HG02884 (cell line): Measurements from ENCODE around the gene MAPK8IP3.

ENCODE experiments used
- ATAC-seq: cut with Tn5 transposase; IDR thresholded peaks from one replicate; pipeline ENCODE4 v1.9.1; 2021; ENCODE audit warnings: mild to moderate bottlenecking, moderate library complexity; ENCODE audit not compliant: unreplicated experiment

The MAPK8IP3 gene

GRCh38 chr16:1762196-1762878 lies 56.3 kb downstream of the MAPK8IP3 start:
- ATAC-seq, result no peak

- ATAC-seq, result no peak
Observed at GRCh38 chr16:1762879-1763520, 57.0 kb downstream of the MAPK8IP3 start.

GRCh38 chr16:1763521-1764511 lies 57.8 kb downstream of the MAPK8IP3 start:
- no peak for ATAC-seq

- ATAC-seq, result no peak
Observed at GRCh38 chr16:1764971-1765370, 59.0 kb downstream of the MAPK8IP3 start.

GRCh38 chr16:1765826-1766225 lies 59.8 kb downstream of the MAPK8IP3 start:
- no peak for ATAC-seq

DNA sequence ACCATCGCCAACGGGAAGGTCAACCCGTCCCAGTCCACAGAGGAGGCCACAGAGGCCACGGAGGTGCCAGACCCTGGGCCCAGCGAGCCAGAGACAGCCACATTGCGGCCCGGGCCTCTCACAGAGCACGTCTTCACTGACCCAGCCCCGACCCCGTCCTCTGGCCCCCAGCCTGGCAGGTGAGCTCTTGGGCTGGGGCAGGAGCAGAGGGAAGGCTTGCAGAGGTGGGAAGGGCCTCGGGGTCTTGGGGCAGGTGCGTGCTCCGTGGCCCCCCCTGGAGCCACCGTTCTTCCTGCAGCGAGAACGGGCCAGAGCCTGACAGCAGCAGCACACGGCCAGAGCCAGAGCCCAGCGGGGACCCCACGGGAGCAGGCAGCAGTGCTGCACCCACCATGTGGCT lies 60.2 kb downstream of the MAPK8IP3 start:
- ATAC-seq, result no peak

GRCh38 chr16:1766701-1767100 lies 60.7 kb downstream of the MAPK8IP3 start:
- no peak for ATAC-seq

DNA sequence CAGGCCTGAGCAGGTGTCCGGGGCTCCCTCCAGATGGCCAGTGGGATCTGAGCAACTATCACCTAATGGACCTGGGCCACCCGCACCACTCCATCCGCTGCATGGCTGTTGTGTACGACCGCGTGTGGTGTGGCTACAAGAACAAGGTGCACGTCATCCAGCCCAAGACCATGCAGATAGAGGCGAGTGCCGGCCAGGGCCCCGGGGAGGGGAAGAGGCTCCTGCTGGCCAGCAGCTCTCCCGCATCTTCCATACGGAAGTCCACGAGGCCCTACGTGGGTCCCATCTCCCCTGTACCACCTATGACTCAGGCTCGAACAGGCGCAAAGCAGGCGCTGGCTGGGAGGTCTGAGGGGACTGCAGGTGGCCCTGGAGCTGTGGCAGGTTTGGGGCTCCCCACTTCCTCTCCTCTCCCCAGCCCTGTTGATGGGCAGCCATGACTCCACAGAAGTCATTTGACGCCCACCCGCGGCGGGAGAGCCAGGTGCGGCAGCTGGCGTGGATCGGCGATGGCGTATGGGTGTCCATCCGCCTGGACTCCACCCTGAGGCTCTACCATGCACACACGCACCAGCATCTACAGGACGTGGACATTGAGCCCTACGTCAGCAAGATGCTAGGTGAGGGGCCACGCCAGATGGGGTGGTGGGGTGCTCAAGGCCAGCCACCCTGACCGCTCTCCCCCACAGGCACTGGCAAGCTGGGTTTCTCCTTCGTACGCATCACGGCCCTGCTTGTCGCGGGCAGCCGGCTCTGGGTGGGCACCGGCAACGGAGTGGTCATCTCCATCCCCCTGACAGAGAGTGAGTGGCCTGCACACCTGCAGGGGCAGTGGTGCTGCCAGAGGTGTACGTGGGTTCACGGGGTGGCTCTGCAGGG lies 61.4 kb downstream of the MAPK8IP3 start:
- no peak for ATAC-seq

GRCh38 chr16:1768061-1768766 lies 62.2 kb downstream of the MAPK8IP3 start:
- no peak for ATAC-seq

GRCh38 chr16:1768767-1769401 lies 62.9 kb downstream of the MAPK8IP3 start:
- ATAC-seq, result no peak

- ATAC-seq, result no peak
Observed at GRCh38 chr16:1769402-1770300, 63.7 kb downstream of the MAPK8IP3 start.

DNA sequence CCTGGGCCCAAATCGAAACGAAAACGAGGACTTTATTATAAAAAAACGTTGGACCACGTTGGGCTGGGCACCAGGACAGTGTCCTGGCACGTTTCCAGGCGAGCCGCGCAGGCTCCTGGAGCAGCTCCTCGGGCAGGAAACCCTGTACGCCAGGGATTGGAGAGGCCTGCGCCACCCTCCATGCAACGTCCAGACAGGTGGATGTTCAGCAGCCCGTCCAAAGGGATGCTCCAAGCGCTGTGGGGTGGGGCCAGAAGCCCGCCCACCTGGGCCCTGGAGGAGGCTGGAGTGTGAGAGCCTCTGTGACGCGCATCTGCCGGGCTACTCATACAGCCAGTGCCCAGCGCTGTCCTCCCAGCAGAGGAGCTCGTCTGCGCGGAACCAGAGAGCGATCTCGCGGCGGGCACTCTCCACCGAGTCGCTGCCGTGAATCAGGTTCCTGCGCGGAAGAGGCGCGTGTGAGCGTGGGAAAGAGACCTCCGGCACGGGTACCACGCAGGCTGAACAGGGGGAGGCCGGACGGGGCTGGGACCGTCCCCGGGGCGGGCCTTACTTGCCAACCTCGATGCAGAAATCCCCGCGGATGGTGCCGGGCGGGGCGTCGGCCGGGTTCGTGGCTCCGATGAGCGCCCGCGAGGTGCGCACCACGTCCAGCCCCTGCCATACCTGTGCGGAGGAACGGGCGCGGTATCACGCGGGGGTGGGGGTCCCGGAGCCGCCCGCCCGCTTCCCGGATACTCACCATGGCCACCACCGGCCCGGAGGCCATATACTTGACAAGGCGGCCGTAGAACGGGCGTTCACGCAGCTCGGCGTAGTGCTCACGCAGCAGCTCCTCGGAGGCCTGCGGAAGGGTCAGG lies 64.6 kb downstream of the MAPK8IP3 start:
- no peak for ATAC-seq

GRCh38 chr16:1771188-1771863 lies 65.3 kb downstream of the MAPK8IP3 start, which contains the start of gene NME3:
Gene NME3, minus strand, starts transcription at chr16:1771543. Its CDS starts 9 bp downstream, at chr16:1771534.
- no peak for ATAC-seq

GRCh38 chr16:1771864-1772361 lies 65.9 kb downstream of the MAPK8IP3 start:
- ATAC-seq, result no peak

DNA sequence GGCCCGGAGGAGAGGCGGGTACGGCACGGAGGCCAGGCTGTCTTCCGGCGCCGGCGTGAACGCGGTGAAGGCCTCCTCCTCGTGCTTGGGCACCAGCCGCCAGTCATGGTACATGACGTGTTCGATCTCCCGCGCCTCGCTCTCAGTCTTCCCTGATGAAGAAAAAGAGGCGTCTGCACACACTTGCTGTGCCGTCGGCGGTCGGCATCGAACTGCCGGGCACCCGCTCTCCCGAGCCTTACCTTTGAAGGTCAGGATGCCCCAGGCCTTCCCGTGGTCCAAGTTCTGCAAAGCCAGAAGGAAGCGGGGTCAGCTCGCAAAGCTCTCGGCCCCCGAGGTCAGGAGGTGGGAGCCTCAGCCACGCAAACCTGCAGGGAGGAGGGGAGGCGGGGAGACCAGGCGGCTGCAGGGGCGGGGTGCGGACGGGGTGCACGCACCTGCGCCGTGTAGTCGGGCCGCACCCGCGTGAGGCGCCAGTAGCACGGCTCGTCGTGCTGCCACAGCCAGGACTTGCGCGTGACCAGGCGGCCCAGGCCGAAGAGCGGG lies 66.4 kb downstream of the MAPK8IP3 start, which contains the start of gene EME2:
EME2 (plus strand) TSS at position 449 of the 546 bp plus-strand sequence. CDS start 418 bp downstream, outside the sequence.
- ATAC-seq, result no peak
